Tibial nerve (tissue), 4 donors: ENCODE data around the gene ST8SIA1.

ENCODE experiments used
- EP300 ChIP-seq, 2 donors: sonication (generic); formaldehyde crosslinking; IDR thresholded peaks; one replicate each; pipeline ENCODE4 v1.6.1; 2017; ENCODE audit warnings: antibody characterized with exemption in 2 of 2, mild to moderate bottlenecking in 1 of 2
- POLR2A ChIP-seq, 2 donors: fragments of 450-650 bp; IDR thresholded peaks; one replicate each; pipeline ENCODE4 v1.6.1; 2017; ENCODE audit warnings: antibody characterized with exemption in 2 of 2, mild to moderate bottlenecking in 2 of 2, moderate library complexity in 2 of 2
- TF ChIP-seq, protein P1 (sequence below), 5 experiments: fragments of 200-600 bp in 3 of 5; fragments of 450-650 bp in 2 of 5; sonication (generic) in 3 of 5; IDR thresholded peaks; one replicate each; pipeline ENCODE4 v1.5.1; 2016 to 2019; ENCODE audit warnings: antibody characterized with exemption in 5 of 5, mild to moderate bottlenecking in 3 of 5, moderate library complexity in 2 of 5

DNA sequence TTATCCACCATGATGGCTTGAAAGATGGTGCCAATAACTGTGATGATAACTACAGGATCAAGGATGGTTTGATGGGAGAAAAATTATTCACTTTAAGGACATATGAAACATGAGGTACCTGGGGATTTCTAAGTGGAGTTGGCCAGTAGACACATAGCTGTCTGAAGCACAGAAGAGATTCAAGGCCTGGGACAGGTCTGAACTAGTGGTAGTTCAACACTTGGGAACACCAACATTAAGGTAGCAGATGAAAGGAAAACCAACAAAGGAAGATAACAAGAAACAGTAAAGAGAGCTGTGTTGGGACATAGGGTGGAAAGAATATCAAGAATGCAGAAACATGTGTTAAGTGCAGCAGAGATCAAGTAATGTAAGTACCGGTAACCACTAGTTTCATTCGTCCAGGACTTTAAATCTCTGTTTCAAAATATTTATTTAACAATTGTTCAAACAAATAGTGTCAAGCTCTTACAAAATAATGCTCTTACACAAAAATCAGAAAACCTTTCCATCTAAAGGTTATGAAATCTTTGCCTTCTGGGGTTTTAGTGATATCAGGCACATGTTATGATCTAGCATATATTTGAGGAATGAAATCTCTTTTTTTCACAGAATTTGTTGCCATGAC lies 104.7 kb downstream of the ST8SIA1 start:
- TF ChIP-seq, protein P1, sequence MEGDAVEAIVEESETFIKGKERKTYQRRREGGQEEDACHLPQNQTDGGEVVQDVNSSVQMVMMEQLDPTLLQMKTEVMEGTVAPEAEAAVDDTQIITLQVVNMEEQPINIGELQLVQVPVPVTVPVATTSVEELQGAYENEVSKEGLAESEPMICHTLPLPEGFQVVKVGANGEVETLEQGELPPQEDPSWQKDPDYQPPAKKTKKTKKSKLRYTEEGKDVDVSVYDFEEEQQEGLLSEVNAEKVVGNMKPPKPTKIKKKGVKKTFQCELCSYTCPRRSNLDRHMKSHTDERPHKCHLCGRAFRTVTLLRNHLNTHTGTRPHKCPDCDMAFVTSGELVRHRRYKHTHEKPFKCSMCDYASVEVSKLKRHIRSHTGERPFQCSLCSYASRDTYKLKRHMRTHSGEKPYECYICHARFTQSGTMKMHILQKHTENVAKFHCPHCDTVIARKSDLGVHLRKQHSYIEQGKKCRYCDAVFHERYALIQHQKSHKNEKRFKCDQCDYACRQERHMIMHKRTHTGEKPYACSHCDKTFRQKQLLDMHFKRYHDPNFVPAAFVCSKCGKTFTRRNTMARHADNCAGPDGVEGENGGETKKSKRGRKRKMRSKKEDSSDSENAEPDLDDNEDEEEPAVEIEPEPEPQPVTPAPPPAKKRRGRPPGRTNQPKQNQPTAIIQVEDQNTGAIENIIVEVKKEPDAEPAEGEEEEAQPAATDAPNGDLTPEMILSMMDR (IDR thresholded peaks at IDR 0.05) = no peak
- TF ChIP-seq POLR2A (IDR thresholded peaks at IDR 0.05) (no peak), EP300 (IDR thresholded peaks at IDR 0.05) (no peak)
